Lower leg skin (tissue), 3 donors: Measurements from ENCODE around the gene IRF8.

Experiments used
- CTCF ChIP-seq, 3 donors: fragments of 450-650 bp; IDR thresholded peaks; one replicate each; pipeline ENCODE4 v1.5.1; 2016; ENCODE audit warnings: antibody characterized with exemption in 3 of 3, mild to moderate bottlenecking in 3 of 3, moderate library complexity in 2 of 3
- POLR2A ChIP-seq, 2 donors: fragments of 450-650 bp; IDR thresholded peaks; one replicate each; pipeline ENCODE4 v1.6.1; 2016 to 2017; ENCODE audit warnings: antibody characterized with exemption in 2 of 2, mild to moderate bottlenecking in 1 of 2, moderate library complexity in 1 of 2

- TF ChIP-seq CTCF (IDR thresholded peaks at IDR 0.05) (no peak), POLR2A (IDR thresholded peaks at IDR 0.05) (no peak)
Observed at GRCh38 chr16:85948138-85948509, 49.2 kb downstream of the IRF8 start.
